Ecto neural progenitor cell (in vitro differentiated cells): ENCODE results near the gene NUDT3.
A peak's percentile ranks its signal among the peaks of the same experiment; 100 is the strongest.

Experiments
- DNase-seq: peaks from one replicate; pipeline ENCODE4 v3.0.0-alpha.2; 2018; ENCODE audit warnings: low spot score

The NUDT3 gene

GRCh38 chr6:34238585-34239499, 153.6 kb downstream of the NUDT3 start:
- no peak for DNase-seq

- no peak for DNase-seq
These were observed 154.5 kb downstream of the NUDT3 start for GRCh38 chr6:34237722-34238584.

- no peak for DNase-seq
These were observed 155.2 kb downstream of the NUDT3 start for GRCh38 chr6:34237316-34237721.

GRCh38 chr6:34236443-34237315, 155.8 kb downstream of the NUDT3 start, which contains the start of gene HMGA1:
HMGA1 (plus strand) TSS chr6:34236873; CDS start chr6:34240781, 3,908 bp downstream.
- peak; percentile 94 for DNase-seq

GRCh38 chr6:34236131-34236442, 156.4 kb downstream of the NUDT3 start:
- peak; percentile 67 for DNase-seq

GRCh38 chr6:34235307-34236130, 156.9 kb downstream of the NUDT3 start:
- DNase-seq: peak; percentile 95

- DNase-seq: no peak
These were observed 157.7 kb downstream of the NUDT3 start for GRCh38 chr6:34234667-34235306.

GRCh38 chr6:34233867-34234266, 158.6 kb downstream of the NUDT3 start:
- peak; percentile 43 for DNase-seq

GRCh38 chr6:34232901-34233300, 159.6 kb downstream of the NUDT3 start:
- no peak for DNase-seq

GRCh38 chr6:34231566-34232336, 160.7 kb downstream of the NUDT3 start:
- DNase-seq: no peak

GRCh38 chr6:34230653-34231371, 161.7 kb downstream of the NUDT3 start:
- DNase-seq: no peak

- no peak for DNase-seq
These were observed 162.6 kb downstream of the NUDT3 start for GRCh38 chr6:34229877-34230276.
